HG02610 (cell line): ENCODE results near the gene FXYD4.
"Not testable (repeated sequence)": the region's sequence is repeated elsewhere in the genome, so short reads cannot be mapped to it uniquely, and the experiment has no call there.

Experiments used
- ATAC-seq: cut with Tn5 transposase; IDR thresholded peaks from one replicate; pipeline ENCODE4 v1.9.1; 2021; ENCODE audit warnings: mild to moderate bottlenecking, moderate library complexity; ENCODE audit not compliant: unreplicated experiment

Gene FXYD4, protein sequence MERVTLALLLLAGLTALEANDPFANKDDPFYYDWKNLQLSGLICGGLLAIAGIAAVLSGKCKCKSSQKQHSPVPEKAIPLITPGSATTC

DNA sequence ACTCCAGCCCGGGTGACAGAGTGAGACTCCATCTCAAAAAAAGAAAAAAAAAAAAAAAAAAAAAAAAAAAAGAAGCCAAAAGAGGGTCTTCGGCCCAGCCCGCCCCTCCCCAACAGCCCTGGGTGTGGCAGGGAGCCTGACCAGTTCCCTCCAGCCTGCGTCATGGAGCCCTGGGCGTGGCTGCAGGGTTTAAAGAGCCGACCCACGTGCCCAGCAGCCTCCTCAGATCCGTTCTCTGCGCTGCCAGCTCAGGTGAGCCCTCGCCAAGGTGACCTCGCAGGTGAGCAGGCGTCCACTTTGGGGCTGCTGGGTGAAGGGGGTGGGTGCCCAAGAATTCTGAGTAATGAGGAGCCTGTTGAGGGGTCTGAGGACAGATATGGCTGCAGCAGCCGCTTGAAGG lies at the start of gene FXYD4:
TSS of gene FXYD4 (plus strand) at position 219 of the 400 bp plus-strand sequence. CDS start 2,111 bp downstream, outside the sequence.
- no peak for ATAC-seq

DNA sequence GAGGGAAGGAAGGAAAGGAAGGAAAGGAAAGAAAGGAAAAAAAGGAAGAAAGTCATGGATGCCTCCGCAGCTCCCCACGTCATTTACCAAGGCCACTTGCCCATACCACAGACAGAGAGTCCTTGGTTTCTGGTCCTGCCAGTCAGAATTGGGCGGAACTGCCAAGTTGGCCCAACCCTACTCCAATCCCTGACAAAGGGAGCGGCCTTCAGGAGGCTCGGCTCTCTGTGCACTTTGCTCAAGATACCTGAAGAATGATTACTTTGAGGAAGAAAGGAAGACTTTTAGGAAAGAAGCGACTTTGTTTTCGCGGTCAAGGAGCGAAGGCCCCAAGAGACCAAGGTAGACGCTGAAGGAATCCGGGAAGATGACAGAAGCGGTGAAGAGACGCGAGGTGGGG lies 49.1 kb upstream of the FXYD4 start:
- no peak for ATAC-seq

DNA sequence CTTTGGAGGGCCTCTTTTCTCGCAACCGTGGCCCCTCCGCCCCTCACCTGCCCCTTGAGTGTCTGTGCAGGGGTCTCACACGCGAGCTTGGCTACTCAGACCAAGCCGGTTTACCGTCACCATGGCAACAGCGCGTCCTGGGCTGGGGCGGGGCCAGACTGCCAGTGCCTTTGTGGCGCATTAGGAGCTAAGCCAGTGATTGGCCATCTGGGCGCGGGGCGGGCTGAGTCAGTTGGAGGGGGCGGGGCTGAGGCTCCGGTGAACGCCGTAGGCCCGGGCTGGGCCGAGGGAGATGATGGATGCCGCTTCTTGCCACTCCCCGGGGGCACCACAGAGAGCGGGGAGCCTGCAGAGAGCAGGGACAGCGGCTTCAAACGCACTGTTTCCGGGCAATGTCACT lies 48.7 kb upstream of the FXYD4 start:
- ATAC-seq, result peak; percentile 74

DNA sequence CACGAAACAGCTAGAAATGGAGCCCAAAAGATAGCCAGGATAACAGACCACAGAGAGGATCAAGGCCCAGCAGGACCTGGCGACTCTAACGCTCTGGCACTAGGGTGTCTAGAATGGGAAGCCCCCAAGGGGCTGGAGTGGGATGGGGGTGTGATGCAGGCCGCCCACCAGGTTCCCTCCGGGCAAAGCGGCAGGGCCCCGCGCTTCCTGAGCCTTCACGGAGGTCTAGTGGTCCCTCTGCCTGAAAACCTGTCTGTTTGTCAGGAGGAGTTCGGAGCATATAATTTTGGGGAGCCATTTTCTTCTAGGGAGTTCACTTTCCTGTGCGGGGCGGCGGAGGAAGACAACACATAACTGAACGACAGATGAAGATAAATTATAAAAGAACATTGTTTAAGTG lies 48.2 kb upstream of the FXYD4 start:
- ATAC-seq, result no peak

DNA sequence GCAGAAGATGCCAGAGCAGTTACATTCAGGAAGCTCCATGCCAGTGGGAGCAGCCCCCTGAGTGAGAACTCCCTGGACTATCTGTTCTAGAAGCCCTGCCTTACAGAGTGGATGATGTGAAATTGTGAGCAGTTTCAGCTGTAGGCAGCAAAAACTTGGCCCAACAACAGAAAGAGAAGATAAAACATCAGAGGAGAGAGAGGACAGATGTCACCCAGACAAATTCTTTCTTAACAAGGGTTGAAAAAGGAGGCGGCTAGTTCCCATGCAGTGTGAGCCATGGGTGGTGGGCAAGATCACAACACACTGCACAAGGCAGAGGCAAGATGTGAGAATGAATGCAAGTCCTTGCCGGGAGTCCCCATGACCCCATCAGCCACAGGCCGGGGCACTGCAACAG lies 46.6 kb upstream of the FXYD4 start:
- no peak for ATAC-seq

DNA sequence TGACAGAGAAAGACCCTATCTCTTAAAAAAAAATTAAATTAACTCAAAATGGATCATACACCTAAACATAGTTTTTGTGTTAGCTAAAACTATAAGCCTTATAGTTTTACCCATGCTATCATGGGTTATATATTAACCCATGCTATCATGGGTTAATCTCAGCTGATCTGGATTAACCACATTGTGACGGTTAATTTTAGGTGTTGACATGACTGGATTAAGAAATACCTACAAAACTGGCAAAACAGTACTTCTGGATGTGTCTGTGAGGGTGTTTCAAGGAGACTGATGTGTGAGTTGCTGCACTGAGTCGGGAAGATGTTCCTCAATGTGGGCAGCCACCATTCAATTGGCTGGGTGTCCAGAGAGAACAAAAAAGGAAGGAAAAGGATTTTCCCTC lies 44.3 kb upstream of the FXYD4 start:
- no peak for ATAC-seq

DNA sequence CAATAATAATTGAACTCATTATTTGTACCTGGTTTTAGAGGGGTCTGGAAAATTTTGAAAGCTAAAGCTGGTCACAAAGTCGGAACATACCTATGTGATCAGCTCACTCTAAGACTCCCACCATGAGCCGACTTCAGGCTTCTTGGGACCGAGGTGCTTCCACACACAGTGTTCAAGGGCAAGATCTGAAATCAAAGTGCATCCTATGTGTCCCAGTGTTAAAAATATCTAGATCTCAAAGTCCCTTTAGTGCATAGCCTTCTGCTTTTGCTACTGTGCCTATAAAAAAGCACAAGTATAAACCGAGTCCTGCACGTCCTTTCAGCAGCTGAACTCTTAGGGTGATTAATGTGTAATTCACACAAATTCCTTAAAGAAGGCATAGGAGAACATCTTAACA lies 43.5 kb upstream of the FXYD4 start:
- ATAC-seq, result no peak

DNA sequence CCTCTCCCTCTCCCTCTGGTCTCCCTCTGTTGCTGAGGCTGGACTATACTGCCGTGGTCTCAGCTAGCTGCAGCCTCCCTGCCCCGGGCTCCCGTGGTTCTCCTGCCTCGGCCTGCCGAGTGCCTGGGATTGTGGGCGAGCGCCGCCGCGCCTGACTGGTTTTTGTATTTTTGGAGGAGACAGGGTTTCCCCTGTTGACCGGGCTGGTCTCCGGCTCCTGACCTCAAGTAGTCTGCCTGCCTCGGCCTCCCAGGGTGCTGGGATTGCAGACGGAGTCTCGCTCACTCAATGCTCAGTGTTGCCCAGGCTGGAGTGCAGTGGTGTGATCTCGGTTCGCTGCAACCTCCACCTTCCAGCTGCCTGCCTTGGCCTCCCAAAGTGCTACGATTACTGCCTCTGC lies 42.6 kb upstream of the FXYD4 start:
- not testable (repeated sequence) for ATAC-seq

DNA sequence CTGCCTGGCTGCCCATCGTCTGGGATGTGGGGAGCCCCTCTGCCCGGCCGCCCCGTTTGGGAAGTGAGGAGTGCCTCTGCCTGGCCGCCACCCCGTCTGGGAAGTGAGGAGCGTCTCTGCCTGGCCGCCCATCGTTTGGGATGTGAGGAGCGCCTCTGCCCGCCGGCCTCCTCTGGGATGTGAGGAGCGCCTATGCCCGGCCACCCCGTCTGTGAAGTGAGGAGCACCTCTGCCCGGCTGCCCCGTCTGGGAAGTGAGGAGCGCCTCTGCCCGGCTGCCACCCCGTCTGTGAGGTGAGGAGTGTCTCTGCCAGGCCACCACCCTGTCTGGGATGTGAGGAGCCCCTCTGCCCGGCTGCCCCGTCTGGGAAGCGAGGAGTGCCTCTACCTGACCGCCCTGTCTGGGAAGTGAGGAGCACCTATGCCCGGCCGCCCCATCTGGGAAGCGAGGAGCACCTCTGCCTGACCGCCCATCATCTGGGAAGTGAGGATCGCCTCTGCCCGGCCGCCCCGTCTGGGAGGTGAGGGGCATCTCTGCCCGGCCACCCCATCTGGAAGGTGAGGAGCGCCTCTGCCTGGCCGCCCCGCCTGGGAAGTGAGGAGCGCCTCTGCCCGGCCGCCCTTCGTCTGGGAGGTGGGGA lies 42.1 kb upstream of the FXYD4 start:
- not testable (repeated sequence) for ATAC-seq

DNA sequence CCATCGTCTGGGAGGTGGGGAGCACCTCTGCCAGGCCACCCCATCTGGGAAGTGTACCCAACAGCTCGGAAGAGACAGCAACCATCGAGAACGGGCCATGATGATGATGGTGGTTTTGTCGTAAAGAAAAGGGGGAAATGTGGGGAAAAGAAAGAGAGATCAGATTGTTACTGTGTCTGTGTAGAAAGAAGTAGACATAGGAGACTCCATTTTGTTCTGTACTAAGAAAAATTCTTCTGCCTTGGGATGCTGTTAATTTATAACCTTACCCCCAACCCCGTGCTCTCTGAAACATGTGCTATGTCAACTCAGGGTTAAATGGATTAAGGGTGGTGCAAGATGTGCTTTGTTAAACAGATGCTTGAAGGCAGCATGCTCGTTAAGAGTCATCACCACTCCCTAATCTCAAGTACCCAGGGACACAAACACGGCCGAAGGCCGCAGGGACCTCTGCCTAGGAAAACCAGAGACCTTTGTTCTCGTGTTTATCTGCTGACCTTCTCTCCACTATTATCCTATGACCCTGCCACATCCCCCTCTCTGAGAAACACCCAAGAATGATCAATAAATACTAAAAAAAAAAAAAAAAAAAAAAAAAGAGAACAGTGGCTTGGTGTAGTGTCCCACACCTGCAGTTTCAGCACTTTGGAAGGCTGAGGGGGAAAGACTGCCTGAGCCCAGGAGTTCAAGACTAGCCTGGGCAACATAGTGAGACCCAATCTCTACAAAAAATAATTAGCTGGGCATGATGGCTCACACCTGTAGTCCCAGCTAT lies 41.2 kb upstream of the FXYD4 start:
- ATAC-seq, result not testable (repeated sequence)

DNA sequence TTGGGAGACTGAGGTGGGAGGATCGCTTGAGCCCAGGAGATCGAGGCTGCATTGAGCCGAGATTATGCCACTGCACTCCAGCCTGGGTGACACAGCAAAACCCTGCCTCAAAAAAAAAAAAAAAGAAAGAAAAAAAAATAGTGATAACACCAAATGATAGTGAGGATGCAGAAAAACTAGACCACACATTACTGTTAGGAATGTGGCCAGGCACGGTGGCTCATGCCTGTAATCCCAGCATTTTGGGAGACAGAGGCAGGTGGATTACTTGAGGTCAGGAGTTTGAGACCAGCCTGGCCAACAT lies 40.7 kb upstream of the FXYD4 start:
- not testable (repeated sequence) for ATAC-seq

DNA sequence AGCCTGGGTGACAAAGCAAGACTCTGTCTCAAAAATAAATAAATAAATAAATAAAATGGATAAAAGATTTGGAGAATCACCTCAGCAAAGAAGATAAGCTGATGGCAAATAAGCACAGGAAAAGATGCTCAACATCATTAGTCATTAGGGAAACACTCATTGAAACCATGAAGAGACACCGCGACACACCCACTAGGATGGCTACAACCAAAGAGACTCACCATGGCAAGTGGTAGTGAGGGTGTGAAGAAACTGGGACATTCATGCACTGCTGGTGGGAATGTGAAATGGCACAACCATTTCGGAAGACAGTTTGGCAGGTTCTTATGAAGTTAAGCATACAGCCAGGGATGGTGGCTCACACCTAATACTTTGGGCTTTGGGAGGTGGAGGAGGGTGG lies 37.8 kb upstream of the FXYD4 start:
- ATAC-seq, result no peak

DNA sequence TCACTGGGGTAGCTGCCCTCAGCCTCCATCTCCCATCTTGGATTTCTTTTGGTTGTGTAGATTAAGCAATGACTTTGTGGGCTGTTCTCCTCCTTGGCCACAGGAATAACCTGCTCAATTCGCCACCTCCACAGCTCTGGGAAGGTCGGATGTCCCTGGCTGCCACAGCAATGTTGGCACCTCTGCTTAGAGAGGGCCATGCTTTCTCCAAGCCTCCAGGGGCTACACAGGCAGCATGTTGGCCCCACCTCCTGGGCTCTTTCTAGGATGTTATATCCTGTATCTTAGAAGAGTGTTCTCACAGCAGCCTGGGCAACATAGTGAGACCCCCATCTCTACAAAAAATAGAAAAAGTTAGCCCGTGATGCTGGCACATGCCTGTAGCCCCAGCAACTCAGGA lies 35.4 kb upstream of the FXYD4 start:
- ATAC-seq, result no peak

DNA sequence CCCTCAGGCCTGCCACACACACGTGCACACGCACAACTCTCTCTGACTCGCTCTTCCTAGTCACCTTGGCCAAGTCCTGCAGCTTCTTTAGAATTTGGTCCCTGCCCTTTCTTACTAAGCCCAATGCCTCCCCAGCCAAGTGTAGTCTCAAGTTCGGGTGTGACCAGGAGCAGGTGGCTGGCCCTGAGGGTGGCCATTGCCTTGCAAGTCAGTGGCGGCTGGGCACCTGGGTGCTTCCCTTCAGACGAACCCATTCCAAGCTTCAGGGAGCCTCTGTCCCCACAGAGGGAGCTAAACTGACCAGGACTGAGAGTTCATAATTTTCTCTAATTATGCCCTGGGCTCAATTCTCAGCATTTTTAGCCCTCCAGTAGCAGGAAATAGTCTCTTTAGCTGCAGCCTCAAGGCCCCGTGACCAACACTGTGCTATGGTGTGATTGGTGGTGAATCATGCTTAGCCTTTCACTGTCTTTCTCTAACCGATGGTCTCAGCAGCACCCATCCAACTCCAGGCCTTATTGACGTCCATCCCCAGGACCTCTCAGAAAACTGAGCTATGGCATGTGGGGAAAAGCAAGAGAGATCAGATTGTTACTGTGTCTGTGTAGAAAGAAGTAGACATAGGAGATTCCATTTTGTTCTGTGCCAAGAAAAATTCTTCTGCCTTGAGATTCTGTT lies 34.7 kb upstream of the FXYD4 start:
- ATAC-seq, result no peak

DNA sequence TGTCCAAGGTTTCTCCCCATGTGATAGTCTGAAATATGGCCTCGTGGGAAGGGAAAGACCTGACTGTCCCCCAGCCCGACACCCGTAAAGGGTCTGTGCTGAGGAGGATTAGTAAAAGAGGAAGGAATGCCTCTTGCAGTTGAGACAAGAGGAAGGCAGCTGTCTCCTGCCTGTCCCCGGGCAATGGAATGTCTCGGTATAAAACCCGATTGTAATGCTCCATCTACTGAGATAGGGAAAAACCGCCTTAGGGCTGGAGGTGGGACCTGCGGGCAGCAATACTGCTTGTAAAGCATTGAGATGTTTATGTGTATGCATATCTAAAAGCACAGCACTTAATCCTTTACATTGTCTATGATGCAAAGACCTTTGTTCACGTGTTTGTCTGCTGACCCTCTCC lies 33.9 kb upstream of the FXYD4 start:
- ATAC-seq, result not testable (repeated sequence)

DNA sequence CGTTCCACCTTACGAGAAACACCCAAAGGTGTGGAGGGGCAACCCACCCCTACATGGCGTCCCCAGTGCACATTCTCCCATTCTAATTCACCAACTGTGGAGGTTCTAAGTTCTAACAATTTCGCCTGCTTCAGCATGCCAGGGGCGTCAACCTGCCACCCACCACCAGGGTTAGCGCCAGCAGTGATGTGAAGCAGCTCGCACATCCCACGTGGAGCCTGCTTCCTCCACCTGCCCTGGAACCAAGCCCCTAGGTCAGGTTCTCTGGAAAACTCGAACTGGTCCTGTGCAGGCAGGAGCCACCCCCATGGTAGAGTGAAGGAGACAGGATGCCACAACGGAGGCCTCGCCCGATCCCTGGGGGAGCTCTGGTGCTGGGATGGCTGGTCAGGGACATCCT lies 33.3 kb upstream of the FXYD4 start:
- no peak for ATAC-seq

DNA sequence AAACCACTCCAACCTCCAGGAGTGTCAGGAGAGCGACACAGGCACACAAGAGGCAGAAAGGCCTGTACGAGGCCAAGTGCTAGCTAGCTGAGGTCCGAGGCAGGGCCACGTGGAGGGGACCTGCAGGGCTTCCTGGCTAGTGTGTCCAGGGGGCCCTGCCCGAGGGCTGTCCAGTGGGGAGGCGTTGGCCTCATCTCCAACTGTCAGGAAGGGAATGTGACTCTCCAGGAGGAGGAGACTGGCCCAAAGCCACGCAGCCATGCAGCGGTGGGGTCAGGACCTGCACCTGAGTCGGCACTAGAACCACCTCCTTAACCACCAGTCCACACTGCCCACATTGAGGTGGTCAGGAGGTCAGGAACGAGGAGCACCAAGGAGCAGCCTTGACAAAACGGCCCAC lies 32.3 kb upstream of the FXYD4 start:
- ATAC-seq, result no peak

DNA sequence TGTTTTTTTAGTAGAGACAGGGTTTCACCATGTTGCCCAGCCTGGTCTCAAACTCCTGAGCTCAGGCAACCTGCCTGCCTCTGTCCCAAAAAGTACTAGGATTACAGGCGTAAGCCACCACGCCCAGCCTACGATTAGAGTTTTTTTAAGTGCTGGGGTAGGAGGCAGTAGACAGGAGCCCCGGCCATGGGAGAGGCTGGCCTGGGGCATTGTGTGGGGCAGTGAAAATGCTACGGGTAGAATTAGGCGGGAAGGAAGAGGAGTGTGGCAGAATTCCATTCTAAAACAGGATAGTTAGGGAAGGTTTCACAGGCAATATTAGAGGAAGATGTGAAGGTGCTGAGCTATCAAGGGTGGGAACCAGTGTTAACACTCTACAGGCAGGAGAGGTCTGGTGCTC lies 31.3 kb upstream of the FXYD4 start:
- ATAC-seq, result no peak

DNA sequence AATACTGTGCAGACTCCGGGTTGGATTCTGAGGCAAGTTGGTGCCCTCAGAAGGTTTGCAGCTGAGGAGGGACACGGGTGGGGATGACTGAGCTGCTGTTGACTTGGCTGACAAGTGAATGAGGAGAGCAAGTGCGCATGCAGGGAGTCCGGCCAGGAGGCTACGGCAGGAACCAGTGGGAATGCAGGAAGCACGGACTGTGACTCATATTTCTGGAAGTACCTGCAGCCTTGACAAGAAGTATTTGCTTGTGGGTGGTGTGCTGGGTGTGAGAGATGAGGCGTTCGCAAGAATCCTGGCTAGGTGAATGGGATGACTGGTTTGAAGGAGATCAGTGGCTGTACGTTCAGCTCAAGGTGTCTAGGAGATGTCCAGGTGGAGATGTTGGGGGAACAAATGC lies 30.8 kb upstream of the FXYD4 start:
- no peak for ATAC-seq

DNA sequence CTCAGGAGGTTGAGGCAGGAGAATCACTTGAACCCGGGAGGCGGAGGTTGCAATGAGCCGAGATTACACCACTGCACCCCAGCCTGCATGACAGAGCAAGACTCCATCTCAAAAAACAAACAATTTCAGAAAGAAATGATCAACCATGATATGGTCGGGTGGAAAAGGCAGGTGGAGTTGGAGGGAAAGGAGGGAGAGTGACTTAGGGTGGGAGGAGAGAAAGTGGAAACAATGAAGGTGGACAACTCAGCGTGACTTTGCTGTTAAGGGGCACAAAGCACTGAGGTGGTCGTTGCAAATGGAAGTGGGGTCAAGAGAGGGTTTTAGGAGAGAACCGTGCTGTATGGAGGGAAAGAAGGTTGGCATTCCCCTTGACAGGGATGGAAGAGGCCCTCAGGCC lies 30.0 kb upstream of the FXYD4 start:
- ATAC-seq, result no peak

DNA sequence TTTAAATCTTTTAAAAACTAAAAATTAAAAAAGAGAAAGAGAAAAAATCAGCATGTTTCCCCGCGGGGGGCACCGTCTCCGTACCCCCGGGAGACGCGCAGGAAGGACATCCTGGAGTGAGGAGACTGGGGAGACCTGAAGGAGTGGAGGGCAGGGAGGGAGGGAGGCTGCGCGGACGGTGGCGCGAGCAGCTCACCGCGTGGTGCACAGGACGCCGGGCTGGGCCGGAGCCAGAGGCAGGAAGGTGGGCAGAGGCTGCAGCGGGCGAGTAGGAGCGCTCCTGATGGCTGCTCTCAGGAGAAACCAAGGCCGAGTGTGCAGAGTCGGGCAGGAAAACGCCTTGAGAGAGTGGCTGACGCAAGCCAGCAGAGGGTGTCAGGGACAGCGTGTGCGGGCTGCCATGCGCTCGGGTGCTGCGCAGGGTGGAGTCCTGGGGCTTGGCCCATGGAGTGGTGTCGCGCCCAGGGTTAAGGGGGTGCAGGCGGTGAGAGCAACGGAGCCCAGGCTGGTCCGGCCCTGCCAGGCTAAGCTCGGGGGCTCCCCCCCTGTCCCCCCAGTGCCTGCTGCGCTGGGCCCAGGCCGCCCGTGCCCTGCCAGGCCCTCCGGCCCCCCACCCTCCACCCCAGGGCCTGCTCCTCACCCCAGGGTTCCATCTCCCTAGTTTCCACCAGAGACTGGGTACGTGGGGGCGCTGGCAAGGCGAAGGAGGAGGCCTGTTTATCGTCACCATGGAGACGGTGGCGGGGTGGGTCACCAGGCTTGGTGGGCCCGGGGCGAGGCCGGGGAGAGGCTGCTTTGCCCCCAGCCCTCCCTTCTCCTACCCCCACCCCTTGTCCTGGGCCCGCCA lies 28.9 kb upstream of the FXYD4 start:
- no peak for ATAC-seq
